Amniotic stem cell (primary cell): ENCODE data around the gene DNAJC17.
A peak's percentile ranks its signal among the peaks of the same experiment; 100 is the strongest.

Experiments
- DNase-seq: peaks from one replicate; lab custom pipeline; 2025; lab: John Stamatoyannopoulos, UW

DNAJC17 gene

DNA sequence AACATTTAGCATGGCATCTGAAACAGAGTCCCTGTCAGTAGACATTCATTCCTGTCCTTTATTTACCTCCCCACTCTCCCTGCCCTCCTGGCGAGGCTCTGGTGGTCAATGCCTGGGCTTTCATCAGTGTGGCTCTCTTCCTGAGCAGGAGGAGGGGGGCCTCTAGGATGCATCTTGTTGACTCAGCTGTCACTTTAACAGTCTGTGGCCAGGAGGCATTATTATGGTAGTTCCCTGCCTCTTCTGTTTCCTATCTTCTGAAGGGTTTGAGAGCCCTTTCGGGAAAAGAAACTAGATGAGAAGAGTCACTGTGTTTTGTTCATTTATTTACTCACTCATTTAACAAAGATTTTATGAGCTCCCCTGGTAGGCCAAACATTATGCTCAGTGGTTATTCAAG is 23.6 kb upstream of the DNAJC17 start:
- no peak for DNase-seq

DNA sequence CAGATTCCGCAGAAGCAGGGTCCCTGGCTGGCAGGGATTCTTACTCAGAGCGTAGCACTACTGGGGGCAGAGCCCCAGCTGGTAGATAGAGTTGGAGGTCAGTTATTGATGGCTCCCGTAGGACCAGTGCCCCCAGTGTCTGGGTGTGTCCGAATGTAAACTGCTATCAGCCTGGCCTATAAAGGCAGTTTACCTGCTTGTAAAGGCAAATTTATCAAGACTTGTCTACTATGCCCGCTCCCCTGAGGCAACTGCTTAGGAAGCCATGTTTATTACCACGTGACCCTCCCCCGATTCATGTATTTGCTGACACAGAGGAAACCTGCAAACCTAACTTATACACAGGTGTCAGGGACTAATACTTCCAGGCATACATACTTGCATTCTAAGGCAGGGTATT is 21.8 kb upstream of the DNAJC17 start:
- DNase-seq: no peak

DNA sequence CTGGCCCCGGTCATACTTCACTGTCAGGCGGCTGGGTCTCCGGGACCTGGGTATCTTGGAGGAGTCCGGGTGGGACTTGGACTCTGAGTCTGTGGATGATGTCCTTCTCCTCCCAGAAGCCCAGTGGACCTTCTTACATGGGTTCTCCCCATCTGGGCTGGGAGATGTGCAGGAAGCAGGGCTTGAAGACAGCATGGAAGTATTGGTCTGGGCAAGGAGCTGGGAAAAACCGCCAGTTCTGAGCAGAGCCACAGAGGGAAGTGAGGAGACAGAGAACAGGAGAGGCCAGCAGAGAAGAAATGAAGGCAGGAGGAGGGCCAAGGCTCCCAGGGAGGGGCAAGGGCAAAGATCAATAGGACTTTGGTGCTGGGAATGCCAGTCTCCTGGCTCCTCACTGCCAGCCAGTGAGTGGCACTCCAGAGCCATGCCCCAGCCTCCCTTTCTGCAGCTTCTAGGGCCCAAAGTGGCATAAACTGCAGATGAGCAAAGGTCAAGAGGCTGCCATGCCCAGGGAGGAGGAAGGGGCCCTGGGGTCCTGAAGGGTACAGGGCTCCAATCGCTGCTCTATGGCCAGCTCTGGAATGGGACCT is 21.3 kb upstream of the DNAJC17 start, which contains the start of gene PPP1R14D:
Gene PPP1R14D, minus strand, starts transcription at position 262 of the 590 bp plus-strand sequence. Its CDS starts 67 bp downstream, at position 195.
- DNase-seq: no peak

DNA sequence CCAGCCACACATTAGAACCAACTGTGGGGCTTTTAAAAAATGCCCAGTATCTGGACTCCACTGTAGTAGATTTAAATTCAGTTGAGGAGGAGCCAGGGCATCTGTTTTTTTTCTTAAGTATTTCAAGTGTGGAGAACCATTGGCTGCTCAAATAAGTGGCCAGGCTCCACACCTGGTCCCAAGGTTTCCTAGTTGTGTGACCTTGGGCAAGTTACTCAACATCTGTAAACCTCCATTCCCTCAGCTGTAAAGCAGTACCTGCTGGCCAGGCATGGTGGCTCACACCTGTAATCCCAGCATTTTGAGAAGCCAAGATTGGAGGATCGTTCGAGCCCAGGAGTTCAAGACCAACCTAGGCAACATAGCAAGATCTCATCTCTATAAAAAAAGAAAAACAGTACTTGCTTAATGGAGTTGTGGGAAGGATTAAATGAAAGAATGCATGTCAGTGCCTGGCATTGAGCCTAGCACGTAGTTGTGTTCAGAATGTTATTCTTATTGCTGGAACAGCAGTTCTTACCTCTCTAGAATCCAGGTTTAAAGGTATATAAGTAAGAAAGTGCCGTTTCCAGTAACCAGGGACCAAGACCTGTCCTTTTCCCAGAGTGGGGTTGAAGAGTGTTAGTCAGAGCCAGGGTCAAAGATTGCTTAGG is 19.3 kb upstream of the DNAJC17 start:
- DNase-seq: no peak

DNA sequence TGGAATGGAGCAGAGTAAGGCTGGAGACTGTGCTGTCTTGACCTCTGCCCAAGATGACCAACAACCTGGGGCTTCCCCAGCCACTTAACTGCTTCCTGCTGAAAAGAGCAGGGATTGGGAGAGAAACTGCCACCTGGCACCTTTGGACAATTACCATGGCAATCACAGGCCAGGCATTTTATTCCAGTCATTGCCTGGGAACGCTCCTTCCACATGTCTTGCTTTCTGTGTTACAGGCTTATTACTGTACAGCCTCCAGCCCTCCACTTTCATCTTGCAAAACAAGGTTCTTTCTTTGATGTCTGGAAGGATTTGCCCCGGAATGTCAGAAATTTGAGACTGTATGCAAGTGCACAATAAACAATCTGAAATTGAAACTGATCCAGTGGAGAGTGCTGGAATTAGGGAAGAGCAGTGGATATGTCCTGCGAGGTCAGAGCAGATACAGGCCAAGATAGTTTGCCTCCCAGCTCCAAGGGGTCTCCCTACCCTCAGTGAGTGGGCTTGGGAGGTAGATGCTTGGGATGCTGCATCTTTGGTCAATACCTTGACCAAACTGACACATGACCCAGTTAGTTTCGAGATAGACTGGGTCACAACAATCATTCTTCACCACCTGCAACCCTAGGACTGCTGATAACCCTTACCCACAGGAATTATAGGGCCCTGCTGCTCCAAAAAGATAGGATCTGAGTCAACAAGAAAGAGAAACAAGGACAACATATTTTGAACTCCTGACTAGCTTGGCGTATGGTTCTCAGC is 18.6 kb upstream of the DNAJC17 start:
- DNase-seq: no peak

DNA sequence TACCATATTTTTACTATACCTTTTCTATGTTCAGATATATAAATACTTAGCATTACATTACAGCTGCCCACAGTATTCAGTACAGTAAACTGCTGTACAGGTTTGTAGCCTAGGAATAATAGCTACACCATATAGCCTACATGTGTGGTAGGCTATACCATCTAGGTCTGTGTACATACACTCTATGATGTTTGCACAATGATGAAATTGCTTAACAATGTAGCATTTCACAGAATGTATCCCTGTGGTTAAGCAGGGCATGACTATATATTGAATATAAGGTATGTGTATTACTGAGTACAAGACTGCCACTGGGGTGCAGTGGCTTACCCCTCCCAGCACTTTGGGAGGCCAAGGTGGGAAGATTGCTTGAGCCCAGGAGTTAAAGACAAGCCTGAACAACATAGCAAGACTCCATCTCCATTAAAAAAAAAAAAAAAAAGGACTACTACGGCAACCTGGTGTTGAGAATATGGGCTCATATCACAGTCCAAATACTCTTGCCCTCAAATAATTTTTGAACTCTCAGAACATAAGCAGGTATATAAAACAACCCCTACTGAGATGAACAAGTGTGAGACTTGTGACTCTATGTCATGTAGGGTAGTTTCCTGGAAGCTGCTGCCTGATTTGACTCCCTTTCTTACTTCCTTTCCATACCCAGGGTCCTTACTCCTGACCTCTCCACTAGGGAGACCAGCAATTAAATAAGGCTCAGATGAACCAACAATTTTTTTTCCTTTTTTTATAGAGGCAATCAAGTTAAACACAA is 16.5 kb upstream of the DNAJC17 start:
- DNase-seq: no peak

DNA sequence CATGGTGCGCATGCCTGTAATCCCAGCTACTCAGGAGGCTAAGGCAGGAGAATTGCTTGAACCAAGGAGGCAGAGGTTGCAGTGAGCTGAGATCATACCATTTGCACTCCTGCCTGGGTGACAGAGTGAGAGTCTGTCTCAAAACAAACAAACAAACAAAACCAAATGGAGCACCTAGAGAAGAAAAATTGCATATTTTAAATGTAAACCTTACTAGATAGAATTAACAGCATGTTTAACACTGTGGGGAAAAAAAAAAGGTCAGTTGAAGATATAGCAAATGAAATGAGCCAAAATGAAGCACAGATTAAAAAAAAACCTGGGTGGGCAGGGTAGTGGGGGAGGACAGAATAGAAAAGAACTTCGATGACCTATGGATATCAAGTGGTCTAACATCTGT is 13.9 kb upstream of the DNAJC17 start:
- no peak for DNase-seq

DNA sequence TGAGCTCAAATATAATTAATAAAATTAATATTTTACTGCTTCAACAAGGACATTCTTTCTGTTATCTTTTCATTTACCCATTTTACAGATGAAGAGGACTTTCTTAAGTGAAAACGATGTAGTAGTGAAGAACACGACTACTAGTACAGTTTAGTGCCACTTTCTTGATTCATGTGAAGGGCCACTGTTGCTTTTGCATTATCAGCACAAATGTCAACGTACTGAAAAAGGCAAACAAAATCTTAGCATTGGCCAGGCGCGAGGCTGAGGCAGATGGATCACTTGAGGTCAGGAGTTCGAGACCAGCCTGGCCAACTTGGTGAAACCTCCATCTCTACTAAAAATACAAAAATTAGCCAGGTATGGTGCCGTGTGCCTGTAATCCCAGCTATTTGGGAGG is 11.8 kb upstream of the DNAJC17 start:
- no peak for DNase-seq

DNA sequence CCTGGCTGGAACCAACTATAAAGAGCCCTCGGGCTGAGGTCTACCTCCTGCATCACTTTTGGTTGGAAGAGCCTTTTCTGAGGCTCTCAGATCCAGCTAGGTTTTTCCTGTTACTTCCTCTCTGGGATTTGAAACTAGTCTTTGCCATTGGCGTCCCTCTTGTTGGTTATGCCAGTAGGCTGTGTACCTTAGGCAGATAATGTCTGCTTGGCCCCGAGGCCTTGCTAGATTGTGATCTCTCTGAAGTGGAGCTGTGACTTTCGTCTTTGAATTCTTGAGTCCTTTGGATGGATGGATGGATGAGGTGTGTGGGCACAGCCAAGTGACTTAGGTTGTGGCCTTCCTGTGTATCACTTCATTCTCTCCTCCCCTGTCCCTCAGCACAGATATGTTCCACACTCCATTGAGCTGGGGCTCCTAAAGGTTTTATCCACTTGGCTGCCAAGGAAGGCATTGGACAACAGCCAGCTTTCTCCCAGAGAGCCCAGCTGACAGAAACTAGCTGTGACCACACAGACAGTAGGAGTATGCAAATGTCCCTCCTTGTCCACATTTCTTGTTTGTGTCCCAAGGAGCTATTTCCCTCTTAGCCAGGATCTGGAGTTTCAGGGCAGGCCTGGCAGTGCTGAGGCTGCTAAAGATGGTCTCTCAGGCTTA is 7.9 kb upstream of the DNAJC17 start:
- DNase-seq: no peak

DNA sequence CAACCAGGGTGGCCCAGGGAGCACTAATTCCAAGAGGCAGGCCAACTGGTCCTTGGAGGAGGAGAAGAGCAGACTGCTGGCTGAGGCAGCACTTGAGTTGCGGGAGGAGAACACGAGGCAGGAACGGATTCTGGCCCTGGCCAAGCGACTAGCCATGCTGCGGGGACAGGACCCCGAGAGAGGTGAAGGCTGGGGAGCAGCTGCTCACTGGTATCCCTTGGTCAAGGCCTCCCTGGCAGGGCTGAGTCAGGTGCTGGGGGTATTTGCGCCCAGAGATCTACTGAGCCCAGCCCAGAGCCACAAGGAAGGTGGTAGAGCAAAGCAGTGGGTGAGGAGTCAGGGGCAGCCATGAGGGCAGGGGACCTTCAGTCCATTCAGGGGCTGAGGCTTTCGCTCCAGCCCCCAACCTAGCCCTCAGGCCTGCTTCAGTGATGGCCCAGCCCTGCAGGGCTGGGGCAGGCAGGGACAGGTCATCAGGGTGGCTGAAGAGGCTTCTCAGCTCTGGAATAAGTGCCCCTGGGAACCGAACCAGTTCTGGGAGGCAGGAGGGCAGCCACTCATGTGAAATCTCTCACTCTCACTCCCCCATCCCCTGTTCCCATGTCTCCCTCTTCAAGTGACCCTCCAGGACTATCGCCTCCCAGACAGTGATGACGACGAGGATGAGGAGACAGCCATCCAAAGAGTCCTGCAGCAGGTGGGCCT is 5.6 kb upstream of the DNAJC17 start:
- no peak for DNase-seq

DNA sequence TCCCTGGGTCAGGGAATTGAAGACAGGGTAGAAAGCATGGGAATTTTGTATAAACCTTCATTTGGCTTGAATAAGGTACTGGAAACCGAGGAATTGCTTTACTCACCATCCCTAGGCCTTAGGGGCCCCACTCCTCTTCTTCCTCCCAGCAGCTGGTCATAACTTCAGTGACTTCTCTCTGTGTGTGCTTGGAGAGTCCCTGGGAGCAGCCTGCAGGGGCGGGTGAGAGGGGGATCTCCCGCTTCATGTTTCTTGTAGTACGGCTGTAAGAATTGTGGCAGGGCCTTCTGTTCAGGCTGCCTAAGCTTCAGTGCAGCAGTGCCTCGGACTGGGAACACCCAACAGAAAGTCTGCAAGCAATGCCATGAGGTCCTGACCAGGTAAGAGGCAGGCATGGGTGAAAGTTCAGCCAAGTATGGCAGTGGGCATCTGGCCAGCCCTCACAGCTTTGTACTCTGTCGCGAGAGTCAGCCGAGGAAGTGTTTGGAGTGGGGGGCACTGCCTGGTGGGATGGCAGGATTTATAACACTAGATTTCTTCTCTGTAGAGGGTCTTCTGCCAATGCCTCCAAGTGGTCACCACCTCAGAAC is 1.7 kb upstream of the DNAJC17 start:
- no peak for DNase-seq

DNA sequence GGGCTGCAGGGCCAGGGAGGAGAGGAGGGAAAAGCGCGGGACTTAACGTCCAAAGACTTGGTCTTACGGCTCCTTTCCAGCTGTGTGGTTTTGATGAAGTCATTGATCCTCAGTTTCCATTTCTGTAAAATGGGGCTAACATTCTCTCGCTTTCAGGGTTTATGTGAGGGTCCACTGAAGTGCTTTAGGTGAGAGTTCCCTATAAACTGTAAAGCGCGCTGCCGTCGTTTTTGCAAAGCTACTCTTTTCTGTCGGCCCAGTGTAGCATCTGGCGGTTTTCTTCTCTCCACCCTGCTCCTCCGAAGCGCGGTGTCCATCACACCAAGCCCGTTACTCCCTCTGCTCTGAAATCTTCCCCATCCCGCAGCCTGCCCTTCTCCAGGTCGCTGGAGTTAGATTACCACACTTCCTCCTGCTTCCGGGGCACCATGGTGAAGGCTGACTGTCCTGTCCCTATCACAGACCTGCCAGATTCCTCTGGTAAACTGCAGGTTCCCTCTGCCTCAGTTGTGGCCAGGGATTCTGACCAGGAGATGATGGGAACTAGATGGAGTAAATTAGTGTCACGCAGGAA is 702 bp upstream of the DNAJC17 start:
- DNase-seq: no peak

DNA sequence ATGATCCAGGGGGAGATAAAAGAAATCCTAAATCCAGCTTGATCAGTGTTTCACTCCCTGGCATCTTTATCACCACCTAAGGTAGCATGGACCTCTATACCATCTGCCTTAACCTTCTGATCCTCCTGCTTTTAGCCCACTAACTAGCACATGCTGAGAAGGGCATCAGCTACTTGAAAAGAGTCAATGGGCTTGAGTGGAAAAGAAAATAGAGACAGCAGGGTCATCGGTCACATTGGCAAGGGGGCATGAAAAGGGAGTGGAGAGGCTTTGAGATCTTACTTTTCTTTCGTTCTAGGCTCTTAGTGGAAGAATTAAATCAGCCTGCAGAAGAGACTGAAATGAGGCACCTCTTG is 623 bp downstream of the DNAJC17 start:
- no peak for DNase-seq

DNA sequence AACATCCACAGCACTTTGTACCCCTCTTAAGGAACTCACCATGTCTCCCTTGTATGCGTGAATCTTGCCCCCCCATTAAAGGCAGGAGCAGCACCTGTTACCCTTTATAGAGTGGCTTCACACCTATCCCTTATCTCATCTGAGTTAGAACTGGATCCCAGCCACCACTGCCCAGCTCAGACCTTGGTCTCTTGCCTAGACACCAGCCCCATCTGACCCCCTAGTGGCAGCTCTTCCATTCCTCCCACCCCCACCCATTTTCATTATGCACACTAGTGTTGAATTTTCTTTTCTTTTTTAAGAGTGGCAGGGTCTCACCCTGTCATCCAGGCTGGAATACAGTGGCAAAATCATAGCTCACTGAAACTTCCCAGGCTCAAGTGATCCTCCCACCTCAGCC is 3.6 kb downstream of the DNAJC17 start:
- no peak for DNase-seq

DNA sequence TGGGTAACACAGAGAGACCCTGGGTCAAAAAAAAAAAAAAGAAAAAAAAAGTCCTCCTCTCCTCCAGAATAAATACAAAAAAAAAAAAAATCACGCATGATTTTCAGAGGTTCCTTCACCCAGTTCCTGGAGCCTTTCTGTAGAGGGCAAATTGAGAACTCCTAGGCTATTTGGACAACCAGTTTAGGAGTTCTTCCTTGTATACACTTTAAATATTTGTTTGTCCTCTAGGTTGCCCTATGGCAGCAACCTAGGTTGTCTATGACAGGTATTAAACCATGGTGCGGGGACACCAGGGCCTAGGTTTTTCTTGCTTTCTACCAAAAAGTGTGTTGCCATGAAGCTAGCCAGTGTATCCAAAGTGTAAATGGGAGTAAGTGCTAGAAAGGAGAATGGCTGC is 4.2 kb downstream of the DNAJC17 start:
- DNase-seq: no peak

DNA sequence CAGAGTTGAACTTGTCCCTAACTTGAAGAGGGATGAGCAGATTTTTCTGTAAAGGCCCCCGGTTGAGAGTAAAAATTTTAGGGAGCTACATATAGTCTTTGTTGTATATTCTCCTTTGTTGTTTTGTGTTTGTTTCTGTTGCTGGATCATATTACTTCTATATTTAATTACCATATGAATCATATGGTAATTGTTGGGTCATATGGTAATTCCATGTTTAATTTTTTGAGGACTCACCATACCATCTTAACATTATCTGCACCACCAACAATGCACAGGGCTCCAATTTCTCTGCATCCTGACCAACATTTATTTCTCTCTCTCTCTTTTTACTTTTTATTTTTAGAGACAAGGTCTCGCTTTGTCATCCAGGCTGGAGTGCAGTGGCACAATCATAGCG is 7.8 kb downstream of the DNAJC17 start:
- DNase-seq: no peak

DNA sequence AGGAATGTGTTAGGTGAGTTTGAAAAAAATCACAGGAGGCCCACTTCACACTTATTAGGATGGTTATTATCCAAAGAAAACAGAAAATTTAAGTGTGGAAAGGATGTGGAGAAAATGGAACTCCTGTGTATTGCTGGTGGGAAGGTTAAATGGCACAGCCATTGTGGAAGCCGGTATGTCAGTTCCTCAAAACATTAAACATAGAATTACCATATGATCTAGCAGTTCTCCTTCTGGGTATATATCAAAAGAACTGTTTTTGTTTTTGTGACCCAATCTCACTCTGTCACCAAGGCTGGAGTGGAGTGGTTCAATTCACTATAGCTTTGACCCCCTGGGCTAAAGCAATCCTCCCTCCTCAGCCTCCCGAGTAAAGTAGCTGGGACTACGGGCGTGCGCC is 10.8 kb downstream of the DNAJC17 start:
- no peak for DNase-seq

DNA sequence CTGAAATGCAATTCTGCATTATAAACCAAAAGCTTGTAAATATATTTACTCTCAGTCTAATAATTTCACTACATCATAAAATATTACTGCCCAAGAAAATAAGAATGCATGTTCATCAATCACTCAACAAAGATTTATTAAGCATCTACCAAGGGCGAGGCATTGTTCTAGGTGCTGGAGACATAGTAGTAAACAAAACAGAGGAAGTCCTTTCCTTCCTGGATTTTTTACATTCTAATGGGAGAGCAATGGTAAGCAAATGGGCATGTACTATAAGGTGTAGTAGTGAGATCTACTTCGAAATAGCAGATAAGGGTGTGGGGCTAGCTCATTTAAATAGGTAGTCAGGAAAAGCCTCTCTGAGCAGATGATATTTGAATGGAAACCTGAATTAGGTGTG is 11.2 kb downstream of the DNAJC17 start:
- DNase-seq: no peak

DNA sequence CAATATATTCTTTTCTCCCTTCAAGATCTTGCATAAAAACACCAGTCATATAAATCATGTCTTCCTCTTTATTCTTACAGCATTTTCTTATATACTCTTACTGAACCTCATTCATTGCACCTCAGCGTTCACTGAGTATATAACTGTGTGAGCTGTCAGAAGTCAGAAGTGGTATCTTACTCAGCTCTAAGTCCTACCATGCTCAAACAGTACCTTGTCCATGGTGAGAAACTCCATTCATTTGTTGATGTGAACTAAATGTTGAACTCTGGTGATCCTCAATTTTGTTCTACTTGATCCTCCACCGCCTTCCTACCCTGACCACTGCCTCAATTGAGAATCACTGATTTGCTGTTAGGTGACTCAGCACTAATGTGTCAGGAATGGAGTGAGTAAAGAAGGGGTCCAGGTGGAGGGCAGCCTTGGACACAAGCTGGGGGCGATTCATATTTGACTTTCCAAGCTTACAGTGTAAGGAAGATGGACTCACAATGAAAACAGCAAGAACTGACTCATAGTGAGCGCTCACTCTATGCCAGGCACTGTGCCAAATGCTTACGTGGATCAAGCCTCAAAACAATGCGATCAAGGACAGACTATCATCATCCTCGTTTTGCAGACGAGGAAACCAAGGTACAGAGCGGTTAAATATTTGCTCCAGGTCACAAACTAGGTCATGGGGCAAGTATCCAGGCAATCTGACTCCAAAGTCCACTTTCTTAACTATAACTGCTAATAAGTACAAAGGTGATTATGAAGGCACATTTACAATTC is 13.9 kb downstream of the DNAJC17 start:
- peak; percentile 86 for DNase-seq

DNA sequence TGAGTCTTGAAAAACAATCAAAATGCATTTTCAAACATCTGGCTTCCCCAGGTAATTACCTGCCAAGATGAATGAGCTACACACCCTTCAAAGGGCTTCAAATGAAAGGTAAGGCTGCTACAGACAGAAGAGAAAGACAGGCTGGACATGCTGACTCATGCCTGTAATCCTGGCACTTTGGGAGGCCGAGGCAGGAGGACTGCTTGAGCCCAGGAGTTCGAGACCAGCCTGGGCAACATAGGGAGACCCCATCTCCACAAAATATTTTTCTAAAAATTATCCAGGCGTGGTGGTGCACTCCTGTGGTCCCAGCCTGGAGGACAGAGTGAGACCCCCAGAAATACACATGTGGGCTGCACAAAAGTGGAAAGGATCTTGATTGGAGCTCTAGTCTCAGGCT is 14.9 kb downstream of the DNAJC17 start:
- no peak for DNase-seq
